Mammary epithelial cell (primary cell): Measurements from ENCODE around the gene HOMEZ.

Source experiments
- EZH2 ChIP-seq: IDR thresholded peaks from 2 replicates; pipeline ENCODE4 v1.6.1; 2012; ENCODE audit warnings: low read length, inconsistent platforms, borderline replicate concordance
- TF ChIP-seq, protein P1 (sequence below), 2 donors: IDR thresholded peaks in 1 of 2; conservative IDR thresholded peaks in 1 of 2; 2 replicates each; pipeline ENCODE4 v1.5.1; 2011 to 2012; ENCODE audit warnings: inconsistent platforms in 2 of 2, low read length in 2 of 2, mild to moderate bottlenecking in 2 of 2, control low read depth in 1 of 2, low read depth in 1 of 2; ENCODE audit not compliant: insufficient read depth in 1 of 2; ENCODE audit errors: extremely low read depth in 1 of 2

DNA sequence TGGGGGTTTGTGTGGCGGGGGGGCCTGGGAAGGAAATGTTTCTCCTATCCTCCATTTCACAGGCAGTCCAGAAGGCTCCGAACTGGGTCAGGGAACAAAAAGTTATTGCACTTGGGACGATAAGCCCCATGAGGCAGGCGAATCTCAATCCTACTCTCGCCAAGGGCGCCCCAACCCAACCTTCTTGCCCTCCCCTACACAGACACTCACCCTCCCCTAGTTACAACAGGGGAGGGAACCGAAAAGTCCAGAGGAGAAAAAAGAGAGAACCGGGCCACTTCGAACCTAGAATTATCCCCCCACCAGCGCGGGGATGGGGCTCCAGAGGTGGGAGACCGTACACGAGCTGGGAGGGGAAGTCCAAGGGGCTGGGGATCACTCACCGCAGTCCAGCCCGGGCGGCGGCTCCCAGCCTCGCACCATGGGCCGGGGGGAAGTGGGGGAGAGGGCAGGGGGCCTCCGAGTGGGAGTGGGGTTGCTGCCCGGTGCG, 357 bp downstream of the HOMEZ start:
- TF ChIP-seq, protein P1, sequence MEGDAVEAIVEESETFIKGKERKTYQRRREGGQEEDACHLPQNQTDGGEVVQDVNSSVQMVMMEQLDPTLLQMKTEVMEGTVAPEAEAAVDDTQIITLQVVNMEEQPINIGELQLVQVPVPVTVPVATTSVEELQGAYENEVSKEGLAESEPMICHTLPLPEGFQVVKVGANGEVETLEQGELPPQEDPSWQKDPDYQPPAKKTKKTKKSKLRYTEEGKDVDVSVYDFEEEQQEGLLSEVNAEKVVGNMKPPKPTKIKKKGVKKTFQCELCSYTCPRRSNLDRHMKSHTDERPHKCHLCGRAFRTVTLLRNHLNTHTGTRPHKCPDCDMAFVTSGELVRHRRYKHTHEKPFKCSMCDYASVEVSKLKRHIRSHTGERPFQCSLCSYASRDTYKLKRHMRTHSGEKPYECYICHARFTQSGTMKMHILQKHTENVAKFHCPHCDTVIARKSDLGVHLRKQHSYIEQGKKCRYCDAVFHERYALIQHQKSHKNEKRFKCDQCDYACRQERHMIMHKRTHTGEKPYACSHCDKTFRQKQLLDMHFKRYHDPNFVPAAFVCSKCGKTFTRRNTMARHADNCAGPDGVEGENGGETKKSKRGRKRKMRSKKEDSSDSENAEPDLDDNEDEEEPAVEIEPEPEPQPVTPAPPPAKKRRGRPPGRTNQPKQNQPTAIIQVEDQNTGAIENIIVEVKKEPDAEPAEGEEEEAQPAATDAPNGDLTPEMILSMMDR (conservative IDR thresholded peaks at IDR 0.05 in 1 of 2, IDR thresholded peaks at IDR 0.05 in 1 of 2; ENCODE audit: extremely low read depth in 1 of 2, insufficient read depth in 1 of 2, low read depth in 1 of 2, low read length in 2 of 2), result no peak
- no peak for TF ChIP-seq EZH2
